SK-N-SH treated with all-trans-retinoic acid at 6 μM for 48 hours (cell line): Measurements from ENCODE around the gene EPN2.

Experiments
- ATAC-seq: fragments of 200-7000 bp; cut with Tn5 transposase; 3 replicates; pipeline ENCODE4 v1.9.1; 2020; ENCODE audit warnings: mild to moderate bottlenecking, moderate library complexity
- ARNTL ChIP-seq: fragments of 450-650 bp; formaldehyde crosslinking; IDR thresholded peaks from 2 replicates; pipeline ENCODE4 v1.5.0; 2020; ENCODE audit warnings: low read depth, mild to moderate bottlenecking, moderate library complexity, borderline replicate concordance
- BACH2 ChIP-seq: fragments of 250-450 bp; sonication (Bioruptor Pico); IDR thresholded peaks from 2 replicates; pipeline ENCODE4 v1.9.0; 2021; ENCODE audit warnings: mild to moderate bottlenecking, borderline replicate concordance
- CSDC2 ChIP-seq: fragments of 250-450 bp; sonication (Bioruptor Pico); IDR thresholded peaks from 2 replicates; pipeline ENCODE4 v1.5.0; 2020; ENCODE audit warnings: mild to moderate bottlenecking, moderate library complexity
- ESRRG ChIP-seq: fragments of 250-450 bp; sonication (Bioruptor Pico); IDR thresholded peaks from 2 replicates; pipeline ENCODE4 v1.6.1; 2021; ENCODE audit warnings: mild to moderate bottlenecking
- GLIS3 ChIP-seq: fragments of 250-450 bp; sonication (Bioruptor Pico); IDR thresholded peaks from 2 replicates; pipeline ENCODE4 v1.5.0; 2020; ENCODE audit warnings: mild to moderate bottlenecking, moderate library complexity
- ISL1 ChIP-seq: fragments of 250-450 bp; sonication (Bioruptor Pico); IDR thresholded peaks from 2 replicates; pipeline ENCODE4 v2.1.2; 2022; ENCODE audit warnings: mild to moderate bottlenecking, moderate library complexity
- OSR1 ChIP-seq: fragments of 250-450 bp; sonication (Bioruptor Pico); IDR thresholded peaks from 2 replicates; pipeline ENCODE4 v1.8.0; 2022; ENCODE audit warnings: moderate library complexity, mild to moderate bottlenecking, inconsistent platforms
- PPARA ChIP-seq: fragments of 250-450 bp; sonication (Bioruptor Pico); IDR thresholded peaks from 2 replicates; pipeline ENCODE4 v1.5.0; 2020; ENCODE audit warnings: mild to moderate bottlenecking, borderline replicate concordance
- RARB ChIP-seq: fragments of 250-450 bp; sonication (Bioruptor Pico); IDR thresholded peaks from 2 replicates; pipeline ENCODE4 v1.8.0; 2021; ENCODE audit warnings: mild to moderate bottlenecking, moderate library complexity
- SNAI2 ChIP-seq: fragments of 250-450 bp; sonication (Bioruptor Pico); IDR thresholded peaks from 2 replicates; pipeline ENCODE4 v1.5.0; 2020; ENCODE audit warnings: mild to moderate bottlenecking, moderate library complexity
- ZC3H10 ChIP-seq: fragments of 250-450 bp; sonication (Bioruptor Pico); IDR thresholded peaks from 2 replicates; pipeline ENCODE4 v1.5.1; 2021; ENCODE audit warnings: mild to moderate bottlenecking, moderate library complexity
- ZFP3 ChIP-seq: fragments of 250-450 bp; sonication (Bioruptor Pico); IDR thresholded peaks from 2 replicates; pipeline ENCODE4 v1.5.0; 2020; ENCODE audit warnings: mild to moderate bottlenecking, moderate library complexity
- ZFP30 ChIP-seq: fragments of 450-650 bp; formaldehyde crosslinking; IDR thresholded peaks from 2 replicates; pipeline ENCODE4 v1.5.0; 2022; ENCODE audit warnings: mild to moderate bottlenecking, moderate library complexity
- ZNF565 ChIP-seq: fragments of 450-650 bp; formaldehyde crosslinking; conservative IDR thresholded peaks from 2 replicates; pipeline ENCODE4 v1.5.0; 2020; ENCODE audit warnings: low read depth, mild to moderate bottlenecking, moderate library complexity
- ZNF70 ChIP-seq: fragments of 450-650 bp; formaldehyde crosslinking; IDR thresholded peaks from 2 replicates; pipeline ENCODE4 v1.5.0; 2020; ENCODE audit warnings: mild to moderate bottlenecking, moderate library complexity
- ZNF8 ChIP-seq: fragments of 450-650 bp; formaldehyde crosslinking; IDR thresholded peaks from 2 replicates; pipeline ENCODE4 v1.5.0; 2020; ENCODE audit warnings: mild to moderate bottlenecking, moderate library complexity
- TF ChIP-seq, protein P1 (sequence below): fragments of 250-450 bp; sonication (Bioruptor Pico); IDR thresholded peaks from 2 replicates; pipeline ENCODE4 v1.8.0; 2021; ENCODE audit warnings: low read depth, mild to moderate bottlenecking, moderate library complexity, borderline replicate concordance
- TF ChIP-seq, protein P2 (sequence below): fragments of 250-450 bp; sonication (Bioruptor Pico); IDR thresholded peaks from 2 replicates; pipeline ENCODE4 v1.5.1; 2021; ENCODE audit warnings: mild to moderate bottlenecking, moderate library complexity
- TF ChIP-seq, protein P3 (sequence below): fragments of 250-450 bp; sonication (Bioruptor Pico); IDR thresholded peaks from 2 replicates; pipeline ENCODE4 v1.5.0; 2020; ENCODE audit warnings: mild to moderate bottlenecking, moderate library complexity
- TF ChIP-seq, protein P4 (sequence below): fragments of 250-450 bp; sonication (Bioruptor Pico); IDR thresholded peaks from 2 replicates; pipeline ENCODE4 v1.5.1; 2020; ENCODE audit warnings: low read depth, mild to moderate bottlenecking, moderate library complexity
- TF ChIP-seq, protein P5 (sequence below): fragments of 250-450 bp; sonication (Bioruptor Pico); IDR thresholded peaks from 2 replicates; pipeline ENCODE4 v1.8.0; 2020; ENCODE audit warnings: mild to moderate bottlenecking, moderate library complexity, borderline replicate concordance

EPN2 gene

DNA sequence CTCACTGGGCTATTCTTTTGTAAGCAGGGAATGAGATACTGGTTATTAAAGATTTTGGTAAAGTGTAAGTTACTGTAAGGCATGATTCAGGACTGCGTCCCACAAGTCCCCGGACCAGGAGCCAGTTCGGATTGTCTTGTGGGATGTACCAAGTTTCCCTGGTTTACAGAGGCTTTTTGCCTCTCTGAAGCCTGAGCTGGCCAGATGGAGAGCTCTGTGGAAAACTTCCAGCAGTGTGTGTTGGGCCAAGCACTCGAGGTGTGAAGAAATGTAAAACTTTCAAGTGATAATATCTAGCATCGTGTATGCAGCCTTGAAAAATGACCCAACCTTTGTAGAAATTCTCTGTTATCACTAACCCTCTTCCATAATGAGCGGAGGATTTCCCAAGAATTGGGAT lies 2.4 kb downstream of the EPN2 start:
- no peak for ATAC-seq
- TF ChIP-seq OSR1 (no peak), CSDC2 (CRISPR knock-in tag) (no peak), GLIS3 (CRISPR knock-in tag) (no peak), RARB (no peak), ZNF8 (CRISPR knock-in tag) (no peak), ESRRG (CRISPR knock-in tag) (no peak), ARNTL (CRISPR knock-in tag) (no peak), ISL1 (no peak), ZFP3 (no peak), PPARA (no peak), ZNF70 (CRISPR knock-in tag) (no peak)
- TF ChIP-seq, protein P1, sequence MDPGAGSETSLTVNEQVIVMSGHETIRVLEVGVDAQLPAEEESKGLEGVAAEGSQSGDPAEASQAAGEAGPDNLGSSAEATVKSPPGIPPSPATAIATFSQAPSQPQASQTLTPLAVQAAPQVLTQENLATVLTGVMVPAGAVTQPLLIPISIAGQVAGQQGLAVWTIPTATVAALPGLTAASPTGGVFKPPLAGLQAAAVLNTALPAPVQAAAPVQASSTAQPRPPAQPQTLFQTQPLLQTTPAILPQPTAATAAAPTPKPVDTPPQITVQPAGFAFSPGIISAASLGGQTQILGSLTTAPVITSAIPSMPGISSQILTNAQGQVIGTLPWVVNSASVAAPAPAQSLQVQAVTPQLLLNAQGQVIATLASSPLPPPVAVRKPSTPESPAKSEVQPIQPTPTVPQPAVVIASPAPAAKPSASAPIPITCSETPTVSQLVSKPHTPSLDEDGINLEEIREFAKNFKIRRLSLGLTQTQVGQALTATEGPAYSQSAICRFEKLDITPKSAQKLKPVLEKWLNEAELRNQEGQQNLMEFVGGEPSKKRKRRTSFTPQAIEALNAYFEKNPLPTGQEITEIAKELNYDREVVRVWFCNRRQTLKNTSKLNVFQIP (CRISPR knock-in tag): no peak
- TF ChIP-seq, protein P2, sequence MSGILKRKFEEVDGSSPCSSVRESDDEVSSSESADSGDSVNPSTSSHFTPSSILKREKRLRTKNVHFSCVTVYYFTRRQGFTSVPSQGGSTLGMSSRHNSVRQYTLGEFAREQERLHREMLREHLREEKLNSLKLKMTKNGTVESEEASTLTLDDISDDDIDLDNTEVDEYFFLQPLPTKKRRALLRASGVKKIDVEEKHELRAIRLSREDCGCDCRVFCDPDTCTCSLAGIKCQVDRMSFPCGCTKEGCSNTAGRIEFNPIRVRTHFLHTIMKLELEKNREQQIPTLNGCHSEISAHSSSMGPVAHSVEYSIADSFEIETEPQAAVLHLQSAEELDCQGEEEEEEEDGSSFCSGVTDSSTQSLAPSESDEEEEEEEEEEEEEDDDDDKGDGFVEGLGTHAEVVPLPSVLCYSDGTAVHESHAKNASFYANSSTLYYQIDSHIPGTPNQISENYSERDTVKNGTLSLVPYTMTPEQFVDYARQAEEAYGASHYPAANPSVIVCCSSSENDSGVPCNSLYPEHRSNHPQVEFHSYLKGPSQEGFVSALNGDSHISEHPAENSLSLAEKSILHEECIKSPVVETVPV (CRISPR knock-in tag): no peak
- TF ChIP-seq, protein P3, sequence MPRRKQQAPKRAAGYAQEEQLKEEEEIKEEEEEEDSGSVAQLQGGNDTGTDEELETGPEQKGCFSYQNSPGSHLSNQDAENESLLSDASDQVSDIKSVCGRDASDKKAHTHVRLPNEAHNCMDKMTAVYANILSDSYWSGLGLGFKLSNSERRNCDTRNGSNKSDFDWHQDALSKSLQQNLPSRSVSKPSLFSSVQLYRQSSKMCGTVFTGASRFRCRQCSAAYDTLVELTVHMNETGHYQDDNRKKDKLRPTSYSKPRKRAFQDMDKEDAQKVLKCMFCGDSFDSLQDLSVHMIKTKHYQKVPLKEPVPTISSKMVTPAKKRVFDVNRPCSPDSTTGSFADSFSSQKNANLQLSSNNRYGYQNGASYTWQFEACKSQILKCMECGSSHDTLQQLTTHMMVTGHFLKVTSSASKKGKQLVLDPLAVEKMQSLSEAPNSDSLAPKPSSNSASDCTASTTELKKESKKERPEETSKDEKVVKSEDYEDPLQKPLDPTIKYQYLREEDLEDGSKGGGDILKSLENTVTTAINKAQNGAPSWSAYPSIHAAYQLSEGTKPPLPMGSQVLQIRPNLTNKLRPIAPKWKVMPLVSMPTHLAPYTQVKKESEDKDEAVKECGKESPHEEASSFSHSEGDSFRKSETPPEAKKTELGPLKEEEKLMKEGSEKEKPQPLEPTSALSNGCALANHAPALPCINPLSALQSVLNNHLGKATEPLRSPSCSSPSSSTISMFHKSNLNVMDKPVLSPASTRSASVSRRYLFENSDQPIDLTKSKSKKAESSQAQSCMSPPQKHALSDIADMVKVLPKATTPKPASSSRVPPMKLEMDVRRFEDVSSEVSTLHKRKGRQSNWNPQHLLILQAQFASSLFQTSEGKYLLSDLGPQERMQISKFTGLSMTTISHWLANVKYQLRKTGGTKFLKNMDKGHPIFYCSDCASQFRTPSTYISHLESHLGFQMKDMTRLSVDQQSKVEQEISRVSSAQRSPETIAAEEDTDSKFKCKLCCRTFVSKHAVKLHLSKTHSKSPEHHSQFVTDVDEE: no peak
- TF ChIP-seq, protein P4, sequence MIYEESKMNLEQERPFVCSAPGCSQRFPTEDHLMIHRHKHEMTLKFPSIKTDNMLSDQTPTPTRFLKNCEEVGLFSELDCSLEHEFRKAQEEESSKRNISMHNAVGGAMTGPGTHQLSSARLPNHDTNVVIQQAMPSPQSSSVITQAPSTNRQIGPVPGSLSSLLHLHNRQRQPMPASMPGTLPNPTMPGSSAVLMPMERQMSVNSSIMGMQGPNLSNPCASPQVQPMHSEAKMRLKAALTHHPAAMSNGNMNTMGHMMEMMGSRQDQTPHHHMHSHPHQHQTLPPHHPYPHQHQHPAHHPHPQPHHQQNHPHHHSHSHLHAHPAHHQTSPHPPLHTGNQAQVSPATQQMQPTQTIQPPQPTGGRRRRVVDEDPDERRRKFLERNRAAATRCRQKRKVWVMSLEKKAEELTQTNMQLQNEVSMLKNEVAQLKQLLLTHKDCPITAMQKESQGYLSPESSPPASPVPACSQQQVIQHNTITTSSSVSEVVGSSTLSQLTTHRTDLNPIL: no peak

DNA sequence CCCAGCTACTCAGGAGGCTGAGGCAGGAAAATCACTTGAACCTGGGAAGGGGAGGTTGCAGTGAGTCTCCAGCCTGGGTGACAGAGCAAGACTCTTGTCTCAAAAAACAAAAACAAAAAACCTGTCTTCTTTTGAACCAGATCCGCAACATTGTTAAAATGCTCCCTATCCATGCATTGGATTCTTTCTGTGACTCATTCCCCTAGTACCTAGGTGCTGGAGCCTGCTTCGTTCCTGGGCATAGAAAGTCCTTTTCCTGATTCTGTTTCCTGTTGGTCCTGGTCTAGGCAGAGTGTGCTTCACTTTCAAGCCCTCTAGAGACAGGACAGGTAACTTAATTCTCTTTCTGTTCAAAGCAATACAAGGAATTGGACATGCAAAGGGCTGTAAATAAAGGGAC lies 5.2 kb downstream of the EPN2 start:
- no peak for TF ChIP-seq ZNF8 (CRISPR knock-in tag)
- TF ChIP-seq, protein P5, sequence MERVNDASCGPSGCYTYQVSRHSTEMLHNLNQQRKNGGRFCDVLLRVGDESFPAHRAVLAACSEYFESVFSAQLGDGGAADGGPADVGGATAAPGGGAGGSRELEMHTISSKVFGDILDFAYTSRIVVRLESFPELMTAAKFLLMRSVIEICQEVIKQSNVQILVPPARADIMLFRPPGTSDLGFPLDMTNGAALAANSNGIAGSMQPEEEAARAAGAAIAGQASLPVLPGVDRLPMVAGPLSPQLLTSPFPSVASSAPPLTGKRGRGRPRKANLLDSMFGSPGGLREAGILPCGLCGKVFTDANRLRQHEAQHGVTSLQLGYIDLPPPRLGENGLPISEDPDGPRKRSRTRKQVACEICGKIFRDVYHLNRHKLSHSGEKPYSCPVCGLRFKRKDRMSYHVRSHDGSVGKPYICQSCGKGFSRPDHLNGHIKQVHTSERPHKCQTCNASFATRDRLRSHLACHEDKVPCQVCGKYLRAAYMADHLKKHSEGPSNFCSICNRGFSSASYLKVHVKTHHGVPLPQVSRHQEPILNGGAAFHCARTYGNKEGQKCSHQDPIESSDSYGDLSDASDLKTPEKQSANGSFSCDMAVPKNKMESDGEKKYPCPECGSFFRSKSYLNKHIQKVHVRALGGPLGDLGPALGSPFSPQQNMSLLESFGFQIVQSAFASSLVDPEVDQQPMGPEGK (CRISPR knock-in tag): no peak
- TF ChIP-seq, all 23 proteins: peak for 0

DNA sequence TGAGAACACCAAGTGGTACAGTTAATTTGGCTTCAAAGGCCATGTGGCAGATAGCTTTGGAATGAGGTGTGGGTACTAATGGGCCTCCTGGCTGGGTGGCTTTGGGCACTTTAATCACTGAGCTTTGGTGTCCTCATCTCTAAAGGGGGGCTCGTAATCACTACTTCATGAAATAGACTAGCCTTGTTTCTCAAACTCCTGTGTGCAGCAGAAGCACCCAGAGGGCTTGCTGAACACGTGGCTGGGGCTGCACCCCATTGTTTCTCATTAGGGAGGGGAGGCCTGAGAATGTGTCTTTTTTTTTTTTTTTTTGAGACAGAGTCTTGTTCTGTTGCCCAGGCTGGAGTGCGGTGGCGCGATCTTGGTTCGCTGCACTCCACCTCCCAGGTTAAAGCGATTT lies 5.8 kb downstream of the EPN2 start:
- no peak for ATAC-seq
- TF ChIP-seq ISL1 (no peak), ZFP30 (CRISPR knock-in tag) (no peak), SNAI2 (CRISPR knock-in tag) (no peak), ZNF8 (CRISPR knock-in tag) (no peak), GLIS3 (CRISPR knock-in tag) (no peak), CSDC2 (CRISPR knock-in tag) (no peak), ZFP3 (no peak), ZC3H10 (no peak), BACH2 (CRISPR knock-in tag) (no peak), OSR1 (no peak), ZNF565 (no peak)
- TF ChIP-seq, protein P4: no peak
- TF ChIP-seq, protein P1 (CRISPR knock-in tag): no peak

More for the DNA sequence above, 5.2 kb downstream of the EPN2 start:
- no peak for ATAC-seq
